MM.1S (cell line): ENCODE measurements around the gene STN1.
A peak's percentile ranks its signal among the peaks of the same experiment; 100 is the strongest.
"Not testable (repeated sequence)": the region's sequence is repeated elsewhere in the genome, so short reads cannot be mapped to it uniquely, and the experiment has no call there.

Source experiments
- DNase-seq: peaks from one replicate; pipeline ENCODE4 v3.0.0-alpha.2; 2015
- H2AFZ ChIP-seq: fragments of 300-600 bp; sonication (generic); 2 replicates; pipeline ENCODE4 v1.6.0; 2016; ENCODE audit warnings: antibody characterized with exemption, low read length
- H3F3A ChIP-seq: fragments of 300-600 bp; sonication (generic); 2 replicates; pipeline ENCODE4 v1.6.1; 2016; ENCODE audit warnings: mild to moderate bottlenecking, antibody characterized with exemption, low read length, moderate library complexity, mixed read lengths; ENCODE audit not compliant: insufficient read depth
- H3K27ac ChIP-seq: fragments of 300-600 bp; sonication (generic); 2 replicates; pipeline ENCODE4 v1.5.1; 2016; ENCODE audit warnings: mild to moderate bottlenecking, low read length
- H3K27me3 ChIP-seq: fragments of 300-600 bp; sonication (generic); replicated peaks from 2 replicates; pipeline ENCODE4 v1.6.0; 2016; ENCODE audit warnings: low read length; ENCODE audit not compliant: insufficient read depth
- H3K36me3 ChIP-seq: fragments of 300-600 bp; sonication (generic); replicated peaks from 2 replicates; pipeline ENCODE4 v1.6.1; 2016; ENCODE audit warnings: mild to moderate bottlenecking, low read length, mixed read lengths; ENCODE audit not compliant: insufficient read depth
- H3K4me1 ChIP-seq: fragments of 300-600 bp; sonication (generic); 2 replicates; pipeline ENCODE4 v1.6.1; 2016; ENCODE audit warnings: low read length, mixed read lengths
- H3K4me2 ChIP-seq: fragments of 300-600 bp; sonication (generic); 2 replicates; pipeline ENCODE4 v1.6.0; 2016; ENCODE audit warnings: low read depth, low read length
- H3K4me3 ChIP-seq: fragments of 300-600 bp; sonication (generic); 2 replicates; pipeline ENCODE4 v1.5.1; 2016; ENCODE audit warnings: low read length, mixed read lengths
- H3K79me2 ChIP-seq: fragments of 300-600 bp; sonication (generic); 2 replicates; pipeline ENCODE4 v1.6.1; 2016; ENCODE audit warnings: mixed run types, low read length, mixed read lengths
- H3K9ac ChIP-seq: fragments of 300-600 bp; sonication (generic); 2 replicates; pipeline ENCODE4 v1.6.1; 2016; ENCODE audit warnings: low read length, mixed read lengths
- H3K9me2 ChIP-seq: fragments of 300-600 bp; sonication (generic); replicated peaks from 2 replicates; pipeline ENCODE4 v1.6.1; 2016; ENCODE audit warnings: mild to moderate bottlenecking, low read length, mixed read lengths; ENCODE audit not compliant: insufficient read depth
- H3K9me3 ChIP-seq: fragments of 300-600 bp; sonication (generic); replicated peaks from 2 replicates; pipeline ENCODE4 v1.6.1; 2016; ENCODE audit warnings: mild to moderate bottlenecking, low read length, mixed read lengths; ENCODE audit not compliant: insufficient read depth
- H4K20me1 ChIP-seq: fragments of 300-600 bp; sonication (generic); 2 replicates; pipeline ENCODE4 v1.6.1; 2016; ENCODE audit warnings: mild to moderate bottlenecking, low read length, moderate library complexity, mixed read lengths; ENCODE audit not compliant: insufficient read depth
- CTCF ChIP-seq: fragments of 300-600 bp; sonication (generic); IDR thresholded peaks from 2 replicates; pipeline ENCODE4 v1.5.1; 2016; ENCODE audit warnings: antibody characterized with exemption, low read length, mixed read lengths
- EZH2 ChIP-seq: fragments of 300-600 bp; sonication (generic); optimal IDR thresholded peaks from 2 replicates; pipeline ENCODE3; 2017; ENCODE audit warnings: low read depth, mild to moderate bottlenecking, antibody characterized with exemption, low read length, mixed read lengths
- EZH2phosphoT487 ChIP-seq: fragments of 300-600 bp; sonication (generic); IDR thresholded peaks from 2 replicates; pipeline ENCODE4 v1.6.1; 2018; ENCODE audit warnings: antibody characterized with exemption, low read length

Gene STN1

GRCh38 chr10:103845972-103846371, 72.0 kb downstream of the STN1 start:
- Histone ChIP-seq H3K4me3 (peak overlapping the region; percentile 23; the same call in 1 of the 2 replicates), H3K79me2 (no peaks in the 10 kb centered on the region), H2AFZ (peak overlapping the region; percentile 19), H3K4me2 (peak overlapping the region; percentile 59), H3K36me3 (no peaks in the 10 kb centered on the region), H3K27me3 (no peaks in the 10 kb centered on the region), H3F3A (no peaks in the 10 kb centered on the region; the same call in 1 of the 2 replicates), H3K27ac (peak overlapping the region; percentile 23; the same call in 1 of the 2 replicates), H3K9me3 (no peaks in the 10 kb centered on the region), H3K9me2 (no peaks in the 10 kb centered on the region), H3K4me1 (peaks cover 15% of the 10 kb centered on the region), H3K9ac (no peak overlapping the region), H4K20me1 (no peaks in the 10 kb centered on the region)
- peak; percentile 64 for DNase-seq
- TF ChIP-seq EZH2phosphoT487 = no peak
- TF ChIP-seq EZH2 = no peak
- no peak for TF ChIP-seq CTCF

GRCh38 chr10:103845346-103845745, 72.6 kb downstream of the STN1 start:
- not testable (repeated sequence) for H3K79me2 ChIP-seq, H3K27me3 ChIP-seq, H4K20me1 ChIP-seq, H3K36me3 ChIP-seq, DNase-seq, H3K9me2 ChIP-seq, H3K9me3 ChIP-seq, H3F3A ChIP-seq, H3K4me3 ChIP-seq, H3K9ac ChIP-seq, H2AFZ ChIP-seq, H3K27ac ChIP-seq
- H3K4me1 ChIP-seq = peaks cover 15% of the 10 kb centered on the region
- H3K4me2 ChIP-seq = peak overlapping the region; percentile 59; the same call in 1 of the 2 replicates

GRCh38 chr10:103843854-103844570, 74.0 kb downstream of the STN1 start:
- Histone ChIP-seq H3K36me3 (no peaks in the 10 kb centered on the region), H3K4me2 (no peak overlapping the region), H3F3A (no peaks in the 10 kb centered on the region; the same call in 1 of the 2 replicates), H3K9me3 (no peaks in the 10 kb centered on the region), H3K4me1 (peaks cover 15% of the 10 kb centered on the region), H3K79me2 (no peaks in the 10 kb centered on the region), H4K20me1 (no peaks in the 10 kb centered on the region), H3K27ac (no peak overlapping the region), H2AFZ (no peak overlapping the region), H3K4me3 (no peak overlapping the region), H3K9me2 (no peaks in the 10 kb centered on the region), H3K9ac (no peak overlapping the region), H3K27me3 (no peaks in the 10 kb centered on the region)
- no peak for TF ChIP-seq EZH2
- no peak for TF ChIP-seq EZH2phosphoT487
- TF ChIP-seq CTCF = no peak
- DNase-seq = no peak

- no peaks in the 10 kb centered on the region for H4K20me1 ChIP-seq
- H3K9ac ChIP-seq = no peak overlapping the region
- DNase-seq = no peak
- no peaks in the 10 kb centered on the region for H3K9me3 ChIP-seq
- H3K4me3 ChIP-seq = no peak overlapping the region
- no peaks in the 10 kb centered on the region for H3K27me3 ChIP-seq
- H3K4me2 ChIP-seq = no peak overlapping the region
- H3K79me2 ChIP-seq = no peaks in the 10 kb centered on the region
- H3F3A ChIP-seq = no peaks in the 10 kb centered on the region; the same call in 1 of the 2 replicates
- no peaks in the 10 kb centered on the region for H3K36me3 ChIP-seq
- no peaks in the 10 kb centered on the region for H3K9me2 ChIP-seq
- H2AFZ ChIP-seq = no peak overlapping the region
- TF ChIP-seq CTCF = no peak
- TF ChIP-seq EZH2phosphoT487 = no peak
- no peak for TF ChIP-seq EZH2
- peaks cover 20% of the 10 kb centered on the region for H3K4me1 ChIP-seq
- no peak overlapping the region for H3K27ac ChIP-seq
Measured at GRCh38 chr10:103843045-103843444, 74.9 kb downstream of the STN1 start.
